EH (cell line): ENCODE results near the gene OR10A2.
"Not testable (repeated sequence)": the region's sequence is repeated elsewhere in the genome, so short reads cannot be mapped to it uniquely, and the experiment has no call there.

Experiments used
- DNase-seq: peaks from one replicate; pipeline ENCODE4 v3.0.0-alpha.2; 2015; ENCODE audit warnings: low read depth

Gene OR10A2

GRCh38 chr11:6862961-6863360 lies at the start of gene OR10A2:
TSS of gene OR10A2 (plus strand) at chr11:6863057. CDS start at chr11:6869755, 6,698 bp downstream.
- DNase-seq: no peak

- no peak for DNase-seq
Measured at GRCh38 chr11:6813656-6814055, 49.2 kb upstream of the OR10A2 start.

- DNase-seq: peak; percentile 9
Measured at GRCh38 chr11:6817694-6818093, 45.2 kb upstream of the OR10A2 start.

- no peak for DNase-seq
Measured at GRCh38 chr11:6818967-6819366, 43.9 kb upstream of the OR10A2 start.

GRCh38 chr11:6824136-6824823 lies 38.6 kb upstream of the OR10A2 start:
- DNase-seq: no peak

- no peak for DNase-seq
Measured at GRCh38 chr11:6825231-6825744, 37.6 kb upstream of the OR10A2 start.

GRCh38 chr11:6828103-6828502 lies 34.8 kb upstream of the OR10A2 start:
- no peak for DNase-seq

GRCh38 chr11:6833356-6833755 lies 29.5 kb upstream of the OR10A2 start:
- no peak for DNase-seq

- no peak for DNase-seq
Measured at GRCh38 chr11:6834021-6834420, 28.8 kb upstream of the OR10A2 start.

GRCh38 chr11:6841694-6842093 lies 21.2 kb upstream of the OR10A2 start:
- DNase-seq: no peak

GRCh38 chr11:6843670-6844069 lies 19.2 kb upstream of the OR10A2 start:
- DNase-seq: no peak

GRCh38 chr11:6844356-6844755 lies 18.5 kb upstream of the OR10A2 start:
- no peak for DNase-seq

- no peak for DNase-seq
Measured at GRCh38 chr11:6845383-6845782, 17.5 kb upstream of the OR10A2 start, which contains the start of gene OR10A5. TSS of gene OR10A5 (plus strand) at chr11:6845683. CDS start at chr11:6845683, 0 bp downstream.

- DNase-seq: no peak
Measured at GRCh38 chr11:6850526-6850925, 12.3 kb upstream of the OR10A2 start.

- not testable (repeated sequence) for DNase-seq
Measured at GRCh38 chr11:6854801-6855200, 8.1 kb upstream of the OR10A2 start.

- DNase-seq: peak; percentile 63
Measured at GRCh38 chr11:6855971-6856541, 6.8 kb upstream of the OR10A2 start.

GRCh38 chr11:6856871-6857270 lies 6.0 kb upstream of the OR10A2 start:
- DNase-seq: peak; percentile 46

GRCh38 chr11:6864438-6864837 lies 1.6 kb downstream of the OR10A2 start:
- peak; percentile 39 for DNase-seq

- no peak for DNase-seq
Measured at GRCh38 chr11:6871278-6871677, 8.4 kb downstream of the OR10A2 start.

- DNase-seq: no peak
Measured at GRCh38 chr11:6875761-6876160, 12.9 kb downstream of the OR10A2 start.

GRCh38 chr11:6876325-6876724 lies 13.5 kb downstream of the OR10A2 start, which contains the start of gene OR10A4:
TSS of gene OR10A4 (plus strand) at chr11:6876625. CDS start at chr11:6876648, 23 bp downstream.
- no peak for DNase-seq

GRCh38 chr11:6876914-6877313 lies 14.1 kb downstream of the OR10A2 start:
- DNase-seq: no peak

- DNase-seq: no peak
Measured at GRCh38 chr11:6882751-6883150, 19.9 kb downstream of the OR10A2 start.
